GM12892 (cell line): Measurements from ENCODE around the gene TRMT44.

Experiments used
- POLR2A ChIP-seq: IDR thresholded peaks from 2 replicates; pipeline ENCODE4 v1.6.1; 2011; ENCODE audit warnings: low read depth, low read length, control low read depth
- POLR2AphosphoS5 ChIP-seq: IDR thresholded peaks from 2 replicates; pipeline ENCODE4 v1.6.1; 2011; ENCODE audit warnings: low read depth, low read length, control low read depth

DNA sequence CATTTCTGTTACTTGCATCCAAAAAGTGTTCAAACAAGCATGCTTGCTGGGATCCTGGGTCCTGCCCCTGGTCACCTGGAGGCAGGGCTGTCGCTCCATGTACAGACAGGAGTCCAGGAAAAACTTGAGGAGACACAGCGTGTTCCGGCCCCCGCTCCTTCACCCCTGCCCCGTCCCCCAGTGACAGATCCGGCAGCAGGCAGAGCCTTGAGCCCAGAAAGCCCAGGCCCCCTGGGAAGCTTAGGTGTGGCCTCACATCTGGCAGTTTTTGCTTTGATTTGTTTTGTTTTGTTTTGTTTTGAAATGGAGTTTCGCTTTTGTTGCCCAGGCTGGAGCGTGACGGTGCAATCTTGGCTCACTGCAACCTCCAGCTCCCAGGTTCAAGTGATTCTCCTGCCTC, 67.0 kb downstream of the TRMT44 start:
- no peak for TF ChIP-seq POLR2A
- no peak for TF ChIP-seq POLR2AphosphoS5
